GM18498 (cell line): ENCODE measurements around the gene NEUROD1.
"Not testable (repeated sequence)": the region's sequence is repeated elsewhere in the genome, so short reads cannot be mapped to it uniquely, and the experiment has no call there.

Experiments used
- ATAC-seq: cut with Tn5 transposase; IDR thresholded peaks from one replicate; pipeline ENCODE4 v1.9.1; 2021; ENCODE audit warnings: mild to moderate bottlenecking, moderate library complexity; ENCODE audit not compliant: unreplicated experiment

The NEUROD1 gene

GRCh38 chr2:181680055-181680936, at the start of gene NEUROD1:
Gene NEUROD1, minus strand, starts transcription at chr2:181680517. Its CDS starts 1,657 bp downstream, at chr2:181678860.
- no peak for ATAC-seq

- no peak for ATAC-seq
Observed at GRCh38 chr2:181725476-181725875, 45.2 kb upstream of the NEUROD1 start.

- peak; percentile 43 for ATAC-seq
Observed at GRCh38 chr2:181724662-181725061, 44.3 kb upstream of the NEUROD1 start.

GRCh38 chr2:181723731-181724130, 43.4 kb upstream of the NEUROD1 start:
- no peak for ATAC-seq

GRCh38 chr2:181715033-181715630, 34.8 kb upstream of the NEUROD1 start:
- ATAC-seq: peak; percentile 95

GRCh38 chr2:181711051-181711450, 30.7 kb upstream of the NEUROD1 start:
- ATAC-seq: not testable (repeated sequence)

GRCh38 chr2:181702519-181702918, 22.2 kb upstream of the NEUROD1 start:
- ATAC-seq: not testable (repeated sequence)

GRCh38 chr2:181698223-181698622, 17.9 kb upstream of the NEUROD1 start:
- no peak for ATAC-seq

GRCh38 chr2:181697571-181697970, 17.3 kb upstream of the NEUROD1 start:
- peak; percentile 57 for ATAC-seq

GRCh38 chr2:181697126-181697525, 16.8 kb upstream of the NEUROD1 start:
- peak; percentile 15 for ATAC-seq

- no peak for ATAC-seq
Observed at GRCh38 chr2:181694271-181694670, 14.0 kb upstream of the NEUROD1 start.

GRCh38 chr2:181690860-181691259, 10.5 kb upstream of the NEUROD1 start:
- no peak for ATAC-seq

- no peak for ATAC-seq
Observed at GRCh38 chr2:181686576-181687185, 6.4 kb upstream of the NEUROD1 start.

- ATAC-seq: no peak
Observed at GRCh38 chr2:181685150-181685688, 4.9 kb upstream of the NEUROD1 start.

- ATAC-seq: no peak
Observed at GRCh38 chr2:181684454-181685149, 4.3 kb upstream of the NEUROD1 start.

- no peak for ATAC-seq
Observed at GRCh38 chr2:181683518-181684453, 3.5 kb upstream of the NEUROD1 start.

GRCh38 chr2:181682795-181683517, 2.6 kb upstream of the NEUROD1 start:
- no peak for ATAC-seq

- ATAC-seq: no peak
Observed at GRCh38 chr2:181682026-181682789, 1.9 kb upstream of the NEUROD1 start.
